ENCODE measurements around the gene BNIP3.

DNA sequence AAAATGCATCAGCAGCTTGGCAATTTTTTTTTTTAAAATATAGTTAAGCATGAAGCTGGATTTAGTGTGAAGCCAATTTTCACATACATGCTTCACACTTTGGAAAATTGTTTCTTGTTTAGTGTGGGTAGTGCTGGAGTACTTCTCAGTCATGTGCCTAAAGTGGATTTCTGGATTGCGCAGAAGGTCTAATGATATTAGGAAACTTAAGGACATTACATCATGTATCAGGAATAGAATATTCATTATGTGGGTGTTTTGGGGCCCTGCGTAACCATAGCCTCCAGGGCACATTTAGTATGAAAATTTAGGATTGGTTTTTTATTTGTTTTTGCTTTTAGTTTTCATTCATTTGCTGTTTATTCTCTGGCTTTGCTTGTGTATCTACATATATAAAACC is 28.8 kb upstream of the BNIP3 start:
- TF ChIP-seq FIP1L1 (IDR thresholded peaks at IDR 0.05; ENCODE audit: borderline replicate concordance, insufficient read depth, low read depth, low read length), result no peak
- TF ChIP-seq TGIF2 (CRISPR knock-in tag; IDR thresholded peaks at IDR 0.05), result no peak
- TF ChIP-seq, protein P1, sequence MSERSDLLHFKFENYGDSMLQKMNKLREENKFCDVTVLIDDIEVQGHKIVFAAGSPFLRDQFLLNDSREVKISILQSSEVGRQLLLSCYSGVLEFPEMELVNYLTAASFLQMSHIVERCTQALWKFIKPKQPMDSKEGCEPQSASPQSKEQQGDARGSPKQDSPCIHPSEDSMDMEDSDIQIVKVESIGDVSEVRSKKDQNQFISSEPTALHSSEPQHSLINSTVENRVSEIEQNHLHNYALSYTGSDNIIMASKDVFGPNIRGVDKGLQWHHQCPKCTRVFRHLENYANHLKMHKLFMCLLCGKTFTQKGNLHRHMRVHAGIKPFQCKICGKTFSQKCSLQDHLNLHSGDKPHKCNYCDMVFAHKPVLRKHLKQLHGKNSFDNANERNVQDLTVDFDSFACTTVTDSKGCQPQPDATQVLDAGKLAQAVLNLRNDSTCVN (CRISPR knock-in tag; IDR thresholded peaks at IDR 0.05; ENCODE audit: borderline replicate concordance), result no peak
- TF ChIP-seq BHLHE40 (IDR thresholded peaks at IDR 0.05; ENCODE audit: low read length), result no peak
- TF ChIP-seq ZSCAN20 (CRISPR knock-in tag; IDR thresholded peaks at IDR 0.05; ENCODE audit: borderline replicate concordance), result no peak
- no peak for TF ChIP-seq NFYB (CRISPR knock-in tag; IDR thresholded peaks at IDR 0.05)
- TF ChIP-seq MED1 (CRISPR knock-in tag; IDR thresholded peaks at IDR 0.05), result no peak
- no peak for TF ChIP-seq ZBTB7A (CRISPR knock-in tag; IDR thresholded peaks at IDR 0.05)
- TF ChIP-seq SP1 (IDR thresholded peaks at IDR 0.05), result no peak
- TF ChIP-seq SP1 (CRISPR knock-in tag; IDR thresholded peaks at IDR 0.05), result no peak
- TF ChIP-seq GTF3A (CRISPR knock-in tag; conservative IDR thresholded peaks at IDR 0.05), result no peak
- TF ChIP-seq ZNF724P (CRISPR knock-in tag; IDR thresholded peaks at IDR 0.05; ENCODE audit: borderline replicate concordance), result no peak
- TF ChIP-seq, protein P2, sequence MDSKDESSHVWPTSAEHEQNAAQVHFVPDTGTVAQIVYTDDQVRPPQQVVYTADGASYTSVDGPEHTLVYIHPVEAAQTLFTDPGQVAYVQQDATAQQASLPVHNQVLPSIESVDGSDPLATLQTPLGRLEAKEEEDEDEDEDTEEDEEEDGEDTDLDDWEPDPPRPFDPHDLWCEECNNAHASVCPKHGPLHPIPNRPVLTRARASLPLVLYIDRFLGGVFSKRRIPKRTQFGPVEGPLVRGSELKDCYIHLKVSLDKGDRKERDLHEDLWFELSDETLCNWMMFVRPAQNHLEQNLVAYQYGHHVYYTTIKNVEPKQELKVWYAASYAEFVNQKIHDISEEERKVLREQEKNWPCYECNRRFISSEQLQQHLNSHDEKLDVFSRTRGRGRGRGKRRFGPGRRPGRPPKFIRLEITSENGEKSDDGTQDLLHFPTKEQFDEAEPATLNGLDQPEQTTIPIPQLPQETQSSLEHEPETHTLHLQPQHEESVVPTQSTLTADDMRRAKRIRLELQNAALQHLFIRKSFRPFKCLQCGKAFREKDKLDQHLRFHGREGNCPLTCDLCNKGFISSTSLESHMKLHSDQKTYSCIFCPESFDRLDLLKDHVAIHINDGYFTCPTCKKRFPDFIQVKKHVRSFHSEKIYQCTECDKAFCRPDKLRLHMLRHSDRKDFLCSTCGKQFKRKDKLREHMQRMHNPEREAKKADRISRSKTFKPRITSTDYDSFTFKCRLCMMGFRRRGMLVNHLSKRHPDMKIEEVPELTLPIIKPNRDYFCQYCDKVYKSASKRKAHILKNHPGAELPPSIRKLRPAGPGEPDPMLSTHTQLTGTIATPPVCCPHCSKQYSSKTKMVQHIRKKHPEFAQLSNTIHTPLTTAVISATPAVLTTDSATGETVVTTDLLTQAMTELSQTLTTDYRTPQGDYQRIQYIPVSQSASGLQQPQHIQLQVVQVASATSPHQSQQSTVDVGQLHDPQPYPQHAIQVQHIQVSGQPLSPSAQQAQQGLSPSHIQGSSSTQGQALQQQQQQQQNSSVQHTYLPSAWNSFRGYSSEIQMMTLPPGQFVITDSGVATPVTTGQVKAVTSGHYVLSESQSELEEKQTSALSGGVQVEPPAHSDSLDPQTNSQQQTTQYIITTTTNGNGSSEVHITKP (CRISPR knock-in tag; IDR thresholded peaks at IDR 0.05; ENCODE audit: low read depth), result no peak
- TF ChIP-seq RARA (CRISPR knock-in tag; IDR thresholded peaks at IDR 0.05), result no peak
- TF ChIP-seq KAT7 (CRISPR knock-in tag; IDR thresholded peaks at IDR 0.05; ENCODE audit: borderline replicate concordance), result no peak

Measured in HepG2 (cell line).